Measurements from ENCODE around the gene EXOSC7. TPM values are rescaled to one million over a fixed set of nuclear protein-coding genes. Genes with fewer than 3 reads are reported as not detected.

The EXOSC7 gene
- total and polyA plus RNA-seq, 2 donors (not counting 1 experiment from before 2014, with no cell fraction given): 25.5 to 40.0 TPM

DNA sequence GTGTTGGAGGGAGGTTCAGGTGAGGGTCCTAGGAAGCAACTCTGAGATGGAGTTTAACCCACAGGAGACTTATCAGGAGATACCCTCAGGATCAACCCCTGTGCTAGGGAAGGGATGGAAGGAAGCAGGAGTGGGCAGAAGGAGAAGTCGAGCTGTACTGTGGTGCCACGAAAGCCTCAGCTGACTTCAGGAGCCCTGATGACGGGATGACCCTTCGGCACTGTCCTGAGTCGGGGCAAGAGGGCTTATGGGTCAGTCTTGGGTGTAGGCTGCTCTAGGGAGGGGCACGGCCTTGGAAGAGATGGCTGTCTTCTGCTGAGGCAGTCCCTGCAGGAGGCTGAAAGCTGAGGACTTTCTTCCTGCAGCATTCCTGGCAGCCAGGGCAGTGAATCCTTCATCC lies 57.7 kb downstream of the EXOSC7 start:
- CTCF ChIA-PET: interaction anchor here (0.6 to 3.1 kb wide), 3 partner anchors 8 to 63 kb away, joined by 3 to 8 read pairs (median 3); partner anchors contain the start of genes EXOSC7 and ZDHHC3
- intact Hi-C loops (cut with micrococcal nuclease): no loop called here
- Mint-ChIP-seq H3K9me3 (ENCODE audit: insufficient read depth) (no peaks in the 10 kb centered on the region), H3K4me3 (no peak overlapping the region), H3K27me3 (peaks cover 18% of the 10 kb centered on the region), H3K4me1 (peaks cover 23% of the 10 kb centered on the region), H3K27ac (no peak overlapping the region)
- TF ChIP-seq EZH2 (IDR thresholded peaks at IDR 0.05; ENCODE audit: borderline replicate concordance, insufficient read depth, low read depth, low read length, poor library complexity, severe bottlenecking): no peak
- TF ChIP-seq, protein P1, sequence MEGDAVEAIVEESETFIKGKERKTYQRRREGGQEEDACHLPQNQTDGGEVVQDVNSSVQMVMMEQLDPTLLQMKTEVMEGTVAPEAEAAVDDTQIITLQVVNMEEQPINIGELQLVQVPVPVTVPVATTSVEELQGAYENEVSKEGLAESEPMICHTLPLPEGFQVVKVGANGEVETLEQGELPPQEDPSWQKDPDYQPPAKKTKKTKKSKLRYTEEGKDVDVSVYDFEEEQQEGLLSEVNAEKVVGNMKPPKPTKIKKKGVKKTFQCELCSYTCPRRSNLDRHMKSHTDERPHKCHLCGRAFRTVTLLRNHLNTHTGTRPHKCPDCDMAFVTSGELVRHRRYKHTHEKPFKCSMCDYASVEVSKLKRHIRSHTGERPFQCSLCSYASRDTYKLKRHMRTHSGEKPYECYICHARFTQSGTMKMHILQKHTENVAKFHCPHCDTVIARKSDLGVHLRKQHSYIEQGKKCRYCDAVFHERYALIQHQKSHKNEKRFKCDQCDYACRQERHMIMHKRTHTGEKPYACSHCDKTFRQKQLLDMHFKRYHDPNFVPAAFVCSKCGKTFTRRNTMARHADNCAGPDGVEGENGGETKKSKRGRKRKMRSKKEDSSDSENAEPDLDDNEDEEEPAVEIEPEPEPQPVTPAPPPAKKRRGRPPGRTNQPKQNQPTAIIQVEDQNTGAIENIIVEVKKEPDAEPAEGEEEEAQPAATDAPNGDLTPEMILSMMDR (IDR thresholded peaks at IDR 0.05): no peak
- Histone ChIP-seq H3K27me3 (replicated peaks in 1 of 4; ENCODE audit: control extremely low read depth in 1 of 4, control insufficient read depth in 3 of 4, insufficient read depth in 4 of 4, low read length in 3 of 4) (peaks cover 0 to 40% (median 10%) of the 10 kb centered on the region in 4 experiments), H3K9ac (ENCODE audit: low read length) (no peak overlapping the region), H3K4me2 (replicated peaks; ENCODE audit: low read depth, low read length, poor library complexity, severe bottlenecking) (no peak overlapping the region), H3K79me2 (ENCODE audit: control insufficient read depth, insufficient read depth, low read length) (no peaks in the 10 kb centered on the region), H4K20me1 (ENCODE audit: control insufficient read depth, insufficient read depth, low read length, poor library complexity, severe bottlenecking) (no peaks in the 10 kb centered on the region), H3K27ac (ENCODE audit: low read length in 2 of 2) (no peak overlapping the region), H3K4me1 (ENCODE audit: control insufficient read depth in 2 of 2, insufficient read depth in 2 of 2, low read length in 2 of 2) (peaks cover 18 to 20% of the 10 kb centered on the region in 2 donors), H2AFZ (ENCODE audit: insufficient read depth, low read depth, low read length, poor library complexity, severe bottlenecking) (no peak overlapping the region), H3K9me3 (ENCODE audit: control extremely low read depth in 1 of 3, control insufficient read depth in 2 of 3, insufficient read depth in 1 of 3, low read length in 2 of 3) (peaks cover 0 to 5% (median 0%) of the 10 kb centered on the region in 3 donors), H3K4me3 (ENCODE audit: control extremely low read depth in 1 of 5, extremely low read depth in 1 of 5, insufficient read depth in 1 of 5, low read depth in 2 of 5, low read length in 4 of 5) (no peak overlapping the region), H3K36me3 (replicated peaks in 1 of 2; ENCODE audit: control extremely low read depth in 1 of 2, control insufficient read depth in 1 of 2, extremely low read depth in 1 of 2, insufficient read depth in 2 of 2, low read length in 1 of 2) (no peaks in the 10 kb centered on the region)
- POLR2A ChIA-PET: no interaction called here
- ATAC-seq (ENCODE audit: low read depth): no peak
- no peak for DNase-seq
- WGBS (ENCODE audit: insufficient coverage): 95% methylated on average over 6 of the region's 6 CpGs

DNA sequence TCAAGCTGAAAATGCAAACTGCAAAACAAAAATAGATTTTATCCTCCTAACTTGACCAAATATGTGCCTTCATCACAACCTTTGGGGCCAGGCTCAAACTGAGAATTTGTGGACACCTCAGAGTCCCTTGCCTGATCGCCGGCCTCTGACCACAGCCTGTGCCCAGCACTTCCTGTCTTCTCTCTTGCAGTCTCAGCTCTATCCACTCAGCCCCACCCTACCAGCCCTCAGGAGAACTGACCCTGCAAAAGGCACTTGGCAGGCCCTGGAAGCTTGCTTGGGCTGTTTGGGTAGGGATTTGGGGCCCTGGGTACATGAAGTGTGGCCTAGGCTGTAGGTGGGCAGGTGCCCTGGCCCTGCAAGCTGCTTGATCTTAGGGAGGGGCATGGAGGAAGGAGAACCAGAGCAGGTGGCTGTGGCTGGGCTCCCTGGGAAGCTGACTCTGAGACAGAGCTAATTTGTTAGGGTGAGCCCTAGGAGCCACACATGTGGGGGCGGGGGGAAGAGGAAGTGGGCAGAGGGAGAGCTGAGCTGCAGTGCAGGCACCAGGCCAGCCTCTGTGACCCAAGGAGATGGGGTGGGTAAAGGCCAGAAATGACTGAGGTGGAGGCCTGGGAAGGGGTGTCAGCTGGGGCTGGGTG lies 58.7 kb downstream of the EXOSC7 start:
- H3K9ac ChIP-seq (ENCODE audit: low read length): no peak overlapping the region
- ATAC-seq (ENCODE audit: low read depth): no peak
- no peak overlapping the region for H3K27ac Mint-ChIP-seq
- intact Hi-C loops (cut with micrococcal nuclease): no loop called here
- no peaks in the 10 kb centered on the region for H4K20me1 ChIP-seq (ENCODE audit: control insufficient read depth, insufficient read depth, low read length, poor library complexity, severe bottlenecking)
- peaks cover 18% of the 10 kb centered on the region for H3K27me3 Mint-ChIP-seq
- no peaks in the 10 kb centered on the region for H3K79me2 ChIP-seq (ENCODE audit: control insufficient read depth, insufficient read depth, low read length)
- ChIA-PET POLR2A (no interaction called here), CTCF (interaction anchor here (0.6 to 1.3 kb wide), 4 partner anchors 9 to 62 kb away, joined by 3 to 4 read pairs (median 3); partner anchors contain the start of genes EXOSC7 and ZDHHC3)
- H3K4me3 Mint-ChIP-seq: peak overlapping the region; percentile 13
- TF ChIP-seq, protein P1 (IDR thresholded peaks at IDR 0.05): no peak
- no peak for TF ChIP-seq EZH2 (IDR thresholded peaks at IDR 0.05; ENCODE audit: borderline replicate concordance, insufficient read depth, low read depth, low read length, poor library complexity, severe bottlenecking)
- peaks cover 18 to 20% of the 10 kb centered on the region in 2 donors for H3K4me1 ChIP-seq (ENCODE audit: control insufficient read depth in 2 of 2, insufficient read depth in 2 of 2, low read length in 2 of 2)
- H3K4me2 ChIP-seq (replicated peaks; ENCODE audit: low read depth, low read length, poor library complexity, severe bottlenecking): peak overlapping the region; percentile 11
- no peak overlapping the region for H3K4me3 ChIP-seq (ENCODE audit: control extremely low read depth in 1 of 5, extremely low read depth in 1 of 5, insufficient read depth in 1 of 5, low read depth in 2 of 5, low read length in 4 of 5)
- no peak overlapping the region for H2AFZ ChIP-seq (ENCODE audit: insufficient read depth, low read depth, low read length, poor library complexity, severe bottlenecking)
- H3K27ac ChIP-seq (ENCODE audit: low read length in 2 of 2): no peak overlapping the region
- peaks cover 0 to 5% (median 0%) of the 10 kb centered on the region in 3 donors for H3K9me3 ChIP-seq (ENCODE audit: control extremely low read depth in 1 of 3, control insufficient read depth in 2 of 3, insufficient read depth in 1 of 3, low read length in 2 of 3)
- 14% methylated on average over 3 of the region's 3 CpGs for WGBS (ENCODE audit: insufficient coverage)
- H3K9me3 Mint-ChIP-seq (ENCODE audit: insufficient read depth): no peaks in the 10 kb centered on the region
- peak; percentile 38 for DNase-seq
- H3K36me3 ChIP-seq (replicated peaks in 1 of 2; ENCODE audit: control extremely low read depth in 1 of 2, control insufficient read depth in 1 of 2, extremely low read depth in 1 of 2, insufficient read depth in 2 of 2, low read length in 1 of 2): no peaks in the 10 kb centered on the region
- H3K4me1 Mint-ChIP-seq: peaks cover 23% of the 10 kb centered on the region
- H3K27me3 ChIP-seq (replicated peaks in 1 of 4; ENCODE audit: control extremely low read depth in 1 of 4, control insufficient read depth in 3 of 4, insufficient read depth in 4 of 4, low read length in 3 of 4): peaks cover 0 to 32% (median 10%) of the 10 kb centered on the region in 4 experiments
